DMS114 treated with DMSO at 0.1 percent for 48 hours (cell line): Measurements from ENCODE around the gene NOC4L.

Source experiments
- DNase-seq: peaks from one replicate; lab custom pipeline; 2025; ENCODE audit not compliant: unreplicated experiment; lab: John Stamatoyannopoulos, UW

The NOC4L gene

DNA sequence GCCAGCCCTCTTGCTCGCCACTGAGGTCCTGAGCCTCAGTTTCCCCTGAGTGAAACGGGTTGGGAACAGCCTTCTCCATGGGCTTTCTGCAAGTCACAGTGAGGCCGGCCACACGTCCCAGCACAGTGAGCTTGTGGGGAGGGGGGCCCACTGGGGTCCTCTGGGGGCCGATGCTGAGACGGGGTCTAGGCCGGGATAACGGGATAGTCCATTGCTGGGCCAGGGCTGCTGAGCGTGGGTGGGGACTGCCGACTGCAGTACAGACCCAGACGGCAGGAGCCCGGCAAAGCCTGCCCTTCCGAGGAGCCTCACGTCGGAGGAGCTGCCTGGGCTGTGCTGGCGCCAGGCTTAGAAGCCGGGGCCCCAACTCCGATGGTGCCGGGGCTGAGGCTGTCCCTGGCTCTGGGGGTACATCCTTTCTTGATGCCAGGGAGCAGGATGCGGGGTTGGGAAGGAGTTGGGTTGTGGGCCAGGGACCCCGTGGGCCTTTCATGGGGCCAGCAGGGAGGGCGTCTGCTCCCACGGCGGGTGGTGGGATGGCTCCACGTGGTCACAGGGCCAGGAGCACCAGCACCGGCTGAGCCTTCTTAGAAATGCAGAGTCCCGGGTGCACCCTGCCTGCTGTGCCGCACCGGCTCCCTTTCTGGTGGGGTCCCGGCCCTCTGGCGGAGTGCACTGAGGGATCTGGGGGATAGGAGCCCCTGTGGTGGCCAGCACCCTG lies 24.2 kb downstream of the NOC4L start:
- DNase-seq, result no peak

DNA sequence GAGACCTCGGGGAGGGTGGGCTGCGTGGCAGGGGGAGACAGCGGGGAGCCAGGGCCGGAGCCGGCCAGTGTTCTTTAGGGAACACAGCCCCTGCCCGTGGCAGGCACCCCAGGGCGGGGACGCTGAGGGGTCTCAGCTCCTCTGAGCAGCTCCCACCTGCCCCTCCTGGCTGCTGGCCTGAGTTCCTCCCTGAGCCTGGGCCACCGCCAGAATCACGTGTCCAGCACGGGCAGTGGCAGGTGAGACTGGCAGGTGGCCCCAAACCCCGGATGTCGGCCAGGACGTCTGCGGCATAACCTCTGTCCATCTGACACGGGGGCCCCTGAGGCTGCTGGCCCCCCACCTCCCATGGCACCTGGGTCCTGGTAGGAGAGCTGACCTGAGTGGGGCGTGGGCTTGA lies 25.1 kb downstream of the NOC4L start:
- DNase-seq, result no peak

DNA sequence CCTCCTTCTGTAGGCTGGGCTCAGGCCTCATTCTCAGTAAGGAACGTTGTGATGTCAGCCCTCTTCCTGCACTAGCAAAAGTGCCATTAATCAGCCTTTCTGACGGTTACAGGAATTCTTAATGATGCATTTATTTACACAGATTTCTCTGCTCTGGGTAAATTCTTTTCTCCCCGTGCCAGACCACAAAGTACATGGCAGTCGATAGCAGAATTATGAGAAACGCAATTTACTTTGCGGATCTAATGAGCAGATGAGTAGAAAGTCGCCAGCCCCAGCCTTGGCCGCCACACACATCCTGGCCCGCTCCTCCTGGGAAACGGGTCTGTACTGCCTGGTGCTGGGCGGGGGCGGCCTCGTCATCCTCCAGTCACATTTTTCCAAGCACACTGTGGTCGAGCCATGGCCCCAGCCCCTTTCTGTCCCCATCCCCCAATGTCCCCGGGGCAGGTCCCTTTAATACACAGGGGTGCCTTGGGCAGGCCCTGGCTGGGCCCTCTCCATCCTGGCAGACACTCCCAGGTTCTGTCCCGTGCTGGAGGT lies 25.9 kb downstream of the NOC4L start:
- no peak for DNase-seq

DNA sequence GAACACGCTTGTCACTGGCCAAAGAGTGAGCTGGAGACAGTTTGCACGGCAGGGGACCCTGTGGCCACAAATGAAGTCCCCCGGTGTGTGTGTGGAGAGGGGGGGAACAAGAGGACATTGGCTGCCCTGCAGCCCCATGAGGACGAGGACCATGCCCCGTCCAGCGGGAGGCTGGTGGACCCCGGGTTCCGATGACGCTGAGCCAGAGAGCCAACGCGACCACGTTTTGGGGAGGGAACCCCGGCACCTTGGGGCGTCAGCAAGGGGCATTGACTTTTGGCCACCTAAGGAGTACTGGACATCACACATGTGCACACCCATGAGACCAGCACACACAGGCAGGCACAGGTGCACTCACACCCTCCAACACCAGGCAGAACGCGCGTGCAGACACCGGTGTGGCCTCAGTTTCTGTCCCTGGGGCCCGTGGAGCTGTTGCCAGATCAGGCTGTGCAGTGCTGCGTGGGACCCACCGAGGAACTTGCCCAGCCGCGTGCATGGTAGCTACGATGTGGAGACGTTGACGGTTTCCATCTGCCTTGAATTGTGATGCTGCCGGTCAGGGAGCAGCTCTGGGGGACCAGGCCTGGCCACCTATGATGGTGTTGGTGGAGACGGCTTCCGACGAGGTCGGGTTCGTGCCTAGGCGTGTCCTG lies 26.5 kb downstream of the NOC4L start:
- no peak for DNase-seq

DNA sequence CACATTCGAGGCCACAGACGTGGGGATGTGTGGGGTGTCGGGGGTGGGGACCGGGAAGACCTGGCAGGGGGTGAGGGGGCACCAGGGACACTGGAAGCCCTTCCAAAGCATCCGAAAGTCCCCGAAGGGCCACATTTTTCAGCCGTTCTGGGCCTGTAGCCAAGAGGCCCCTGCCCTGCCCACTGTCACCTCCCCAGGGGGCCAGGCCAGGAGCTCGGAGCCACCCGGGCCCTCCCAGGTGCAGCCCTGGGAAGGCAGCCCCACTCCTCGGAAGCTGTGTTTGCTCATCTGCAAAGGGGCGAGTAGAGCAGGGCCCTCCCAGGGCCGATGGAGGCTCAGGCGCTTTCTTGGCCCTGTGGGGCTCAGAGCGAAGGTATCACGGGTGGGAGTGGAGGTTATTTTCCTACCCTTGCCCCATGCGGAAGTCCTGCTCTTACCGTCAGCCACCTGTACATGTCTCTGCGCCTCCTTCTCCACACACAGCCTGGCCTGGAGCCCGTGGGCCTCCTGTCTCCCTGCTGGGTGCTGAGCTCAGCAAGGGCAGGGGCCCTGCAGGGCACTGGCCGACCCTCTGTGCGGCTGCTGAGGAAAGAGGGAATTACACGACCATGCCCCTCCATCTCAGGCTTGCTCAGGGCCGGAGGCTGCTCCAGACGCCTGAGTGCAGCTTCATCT lies 27.2 kb downstream of the NOC4L start:
- no peak for DNase-seq

DNA sequence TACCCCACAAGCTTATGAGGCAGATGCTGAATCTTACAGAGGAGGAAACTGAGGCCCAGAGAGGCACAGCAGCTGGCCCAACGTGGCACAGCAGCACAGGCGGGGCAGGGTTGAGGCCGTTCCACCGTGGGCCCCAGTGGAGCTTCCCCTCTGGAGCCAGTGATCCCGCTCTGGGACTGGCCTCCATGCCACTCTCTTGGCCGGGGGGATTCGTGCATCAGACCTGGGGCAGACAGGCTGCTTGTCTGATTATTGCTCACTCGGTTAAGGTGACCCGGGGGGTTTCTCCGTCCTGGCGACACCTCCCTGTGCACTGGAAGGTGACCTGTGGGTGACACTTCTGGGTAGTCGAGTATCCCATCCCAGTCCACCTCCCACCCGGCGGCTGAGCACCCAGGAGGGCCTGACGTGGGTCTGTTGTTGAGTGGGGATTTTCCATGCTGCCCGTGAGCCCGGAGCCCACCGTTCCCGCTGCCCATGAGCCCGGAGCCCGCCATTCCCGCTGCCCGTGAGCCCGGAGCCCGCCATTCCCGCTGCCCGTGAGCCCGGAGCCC lies 27.8 kb downstream of the NOC4L start:
- DNase-seq, result no peak

DNA sequence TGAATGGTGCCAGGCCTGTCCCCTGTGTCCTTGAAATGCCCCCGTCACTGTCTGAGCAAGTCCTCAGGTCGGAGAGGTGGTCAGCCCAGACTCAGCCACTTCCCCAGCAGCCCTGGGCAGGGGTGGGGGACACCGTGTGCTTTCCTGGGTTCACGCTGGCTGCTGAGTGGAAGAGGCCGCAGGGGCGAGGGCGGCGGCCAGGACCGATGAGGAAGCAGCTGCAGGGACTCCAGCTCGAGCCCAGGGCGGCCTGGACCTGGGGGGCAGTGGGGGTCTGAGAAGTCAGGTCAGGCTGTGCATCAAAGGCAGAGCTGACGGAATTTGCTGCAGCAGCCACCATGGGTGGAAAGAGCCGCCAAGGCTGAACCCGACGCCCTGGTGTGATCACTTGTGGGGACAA lies 28.4 kb downstream of the NOC4L start:
- no peak for DNase-seq

DNA sequence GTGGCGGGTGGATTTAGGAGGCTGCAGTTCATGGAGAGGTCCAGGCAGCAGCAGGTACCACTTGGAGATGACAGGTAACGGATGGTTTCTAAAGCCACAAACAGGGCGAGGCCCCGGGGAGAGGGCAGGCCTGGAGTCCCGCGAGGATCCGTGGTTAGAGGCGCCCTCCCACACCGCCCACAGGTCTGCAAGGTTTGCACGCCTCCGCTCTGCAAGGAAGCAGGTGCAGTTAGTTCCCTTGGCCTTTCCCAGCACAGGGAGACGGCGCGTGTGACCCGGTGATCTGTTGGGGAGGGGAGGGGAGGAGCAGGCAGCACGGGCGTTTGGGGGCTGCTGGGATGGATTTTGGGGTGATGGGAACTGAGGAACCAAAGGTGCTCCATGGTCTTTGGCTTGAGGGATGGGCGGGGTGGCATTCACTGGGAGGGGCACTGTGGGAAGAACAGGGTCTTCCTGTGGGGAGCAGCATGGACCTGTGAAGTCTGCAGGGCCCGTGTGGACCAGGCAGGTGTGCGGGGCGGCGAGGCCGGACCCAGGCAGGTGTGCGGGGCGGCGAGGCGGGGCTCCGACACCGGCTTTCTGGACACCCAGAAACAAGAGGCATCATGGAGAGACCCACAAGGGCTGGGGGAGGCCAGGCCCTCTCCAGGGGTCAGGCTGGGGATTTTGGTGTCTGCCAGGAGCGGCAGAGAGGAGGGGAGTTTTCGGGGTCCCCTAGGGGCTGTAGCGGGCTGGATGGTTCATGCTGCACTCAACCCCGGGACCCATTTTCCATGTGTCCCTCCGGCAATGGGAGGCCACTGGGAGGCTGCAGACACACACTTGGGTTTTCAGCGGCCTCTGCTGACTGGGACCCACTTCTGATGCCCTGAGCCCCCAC lies 29.1 kb downstream of the NOC4L start:
- DNase-seq, result no peak

DNA sequence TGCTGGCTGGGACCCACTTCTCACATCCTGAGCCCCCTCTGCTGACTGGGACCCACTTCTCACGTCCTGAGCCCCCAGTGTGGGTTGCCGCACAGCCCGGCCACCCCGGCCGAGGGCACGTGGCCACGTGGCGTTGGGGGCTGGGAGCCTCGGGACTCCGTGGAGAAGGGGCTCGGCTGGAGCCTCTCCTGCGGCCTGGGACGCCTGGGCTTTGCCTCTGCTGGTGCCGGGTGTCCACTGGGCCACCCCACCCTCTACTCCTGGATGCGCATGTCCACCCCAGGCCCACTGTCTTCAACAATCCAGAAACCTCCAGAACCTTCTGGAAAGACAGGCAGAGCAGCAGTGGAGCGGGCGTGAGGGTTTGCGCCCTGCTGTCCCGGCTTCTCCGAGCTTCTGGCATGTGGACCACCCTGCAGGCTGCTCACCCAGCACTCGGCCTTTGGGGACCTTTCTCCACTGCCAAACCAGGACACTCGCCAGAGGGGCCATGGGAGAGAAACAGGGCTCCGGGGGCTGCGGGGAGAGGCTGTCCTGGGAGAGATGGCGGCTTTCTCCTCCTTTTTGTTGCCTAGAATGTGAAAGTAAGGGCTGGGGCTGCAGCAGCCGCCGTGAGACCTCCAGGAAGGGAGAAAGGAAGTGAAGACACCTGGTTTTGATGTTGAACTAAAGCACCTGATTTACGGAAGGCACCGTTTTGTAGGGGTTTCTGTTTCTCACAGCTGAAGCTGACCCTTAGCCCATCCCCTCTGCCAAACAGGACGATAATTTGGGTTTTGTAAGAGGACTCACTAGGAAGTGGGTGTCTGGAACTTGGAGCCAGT lies 30.0 kb downstream of the NOC4L start:
- DNase-seq, result no peak

DNA sequence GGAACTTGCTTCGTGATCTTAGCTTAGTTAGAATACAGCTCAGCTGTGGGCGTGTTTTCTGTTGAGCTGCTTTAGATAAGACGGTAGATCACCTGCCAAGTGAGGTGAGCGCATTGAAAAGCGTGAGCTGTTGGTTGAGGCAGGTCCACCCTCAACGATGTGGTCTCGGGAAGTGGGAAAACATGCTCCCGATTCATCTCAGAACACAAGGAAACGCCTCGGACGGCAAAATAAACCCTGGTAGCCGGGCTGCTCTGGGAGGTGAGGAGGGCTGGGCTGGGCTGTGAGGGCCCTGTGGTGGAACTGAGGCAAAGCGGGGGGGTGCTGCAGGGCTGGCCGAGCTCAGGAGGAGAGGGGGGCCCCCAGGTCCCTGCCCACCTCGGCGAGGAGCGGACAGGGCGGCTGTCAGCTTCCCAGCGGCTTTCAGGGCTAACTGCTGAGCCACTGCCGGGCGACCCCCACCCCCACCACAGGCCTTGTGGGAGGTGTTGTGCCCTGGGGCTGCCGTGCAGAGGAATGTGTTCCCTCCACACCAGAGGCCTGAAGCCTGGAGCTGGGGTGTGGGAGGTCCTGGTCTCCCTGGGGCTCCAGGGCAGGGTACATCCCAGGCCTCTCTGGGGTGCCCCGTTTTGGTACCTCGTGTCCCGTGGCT lies 30.7 kb downstream of the NOC4L start:
- no peak for DNase-seq

DNA sequence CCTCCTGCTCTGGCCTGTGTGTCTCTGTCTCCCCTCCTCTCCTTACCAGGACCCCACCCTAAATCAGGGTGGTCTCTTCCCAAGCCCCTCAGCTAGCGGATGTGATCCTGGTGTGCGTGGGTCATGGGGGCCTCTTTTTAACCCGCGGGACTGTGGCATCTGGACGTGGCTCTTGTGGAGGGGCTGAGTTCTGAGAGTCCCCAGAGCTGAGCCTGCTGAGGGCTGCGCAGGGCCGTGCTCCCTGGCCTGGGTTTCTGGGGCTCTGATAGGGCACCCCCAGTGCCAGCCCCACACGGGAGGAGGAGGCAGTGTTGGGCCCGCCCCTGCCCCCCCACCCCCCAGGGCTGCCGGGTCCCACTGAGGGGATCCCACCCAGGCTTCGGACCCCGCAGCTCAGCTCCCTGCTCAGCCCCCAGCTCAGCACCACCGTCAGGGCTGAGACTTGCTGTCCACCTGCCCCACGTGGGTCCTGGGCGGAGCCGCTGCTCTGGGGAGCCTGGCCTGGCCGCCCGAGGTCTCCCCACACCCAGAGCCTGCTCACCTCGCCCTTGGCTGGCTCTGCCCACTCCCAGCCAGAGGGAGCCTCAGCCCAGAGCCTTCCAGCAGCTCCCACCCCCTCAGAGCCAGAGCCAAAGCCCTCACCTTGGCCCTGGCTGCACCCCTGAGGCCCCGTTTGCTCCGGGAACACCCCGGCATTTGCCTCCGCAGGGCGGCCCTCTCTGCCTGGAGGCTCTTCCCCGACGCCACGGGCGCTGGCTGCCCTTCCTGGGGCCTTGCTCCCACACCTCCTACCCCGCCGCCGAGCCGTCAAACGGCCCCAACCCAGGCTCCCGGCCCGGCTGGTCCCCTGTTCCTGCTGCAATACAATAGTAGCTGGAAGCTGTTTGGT lies 31.5 kb downstream of the NOC4L start:
- no peak for DNase-seq

DNA sequence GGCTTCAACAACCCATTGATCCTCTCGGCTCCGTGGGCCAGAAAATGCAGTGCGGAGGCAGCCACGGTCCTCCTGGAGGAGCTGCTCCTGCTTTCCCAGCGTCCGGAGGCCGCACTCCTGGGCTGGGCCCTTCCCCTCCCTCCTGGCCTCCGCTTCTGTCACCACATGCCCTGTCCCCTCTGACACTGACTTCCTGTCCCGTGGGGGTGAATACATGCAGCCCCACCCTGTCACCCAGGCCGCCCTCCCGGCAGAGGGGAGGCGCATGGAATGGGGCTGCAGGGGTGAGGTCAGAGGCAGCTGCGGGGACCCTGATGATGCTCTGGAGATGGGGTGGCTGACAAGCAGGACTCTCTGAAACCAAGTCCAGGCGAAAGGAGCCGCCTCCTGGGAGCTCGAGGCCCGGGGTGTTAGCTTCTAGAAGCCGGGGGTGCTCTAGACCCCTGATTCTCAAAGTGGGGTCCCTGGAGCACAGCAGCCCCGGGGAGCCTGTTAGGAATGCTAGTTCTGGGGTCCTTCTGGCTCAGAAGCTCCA lies 32.2 kb downstream of the NOC4L start:
- no peak for DNase-seq

DNA sequence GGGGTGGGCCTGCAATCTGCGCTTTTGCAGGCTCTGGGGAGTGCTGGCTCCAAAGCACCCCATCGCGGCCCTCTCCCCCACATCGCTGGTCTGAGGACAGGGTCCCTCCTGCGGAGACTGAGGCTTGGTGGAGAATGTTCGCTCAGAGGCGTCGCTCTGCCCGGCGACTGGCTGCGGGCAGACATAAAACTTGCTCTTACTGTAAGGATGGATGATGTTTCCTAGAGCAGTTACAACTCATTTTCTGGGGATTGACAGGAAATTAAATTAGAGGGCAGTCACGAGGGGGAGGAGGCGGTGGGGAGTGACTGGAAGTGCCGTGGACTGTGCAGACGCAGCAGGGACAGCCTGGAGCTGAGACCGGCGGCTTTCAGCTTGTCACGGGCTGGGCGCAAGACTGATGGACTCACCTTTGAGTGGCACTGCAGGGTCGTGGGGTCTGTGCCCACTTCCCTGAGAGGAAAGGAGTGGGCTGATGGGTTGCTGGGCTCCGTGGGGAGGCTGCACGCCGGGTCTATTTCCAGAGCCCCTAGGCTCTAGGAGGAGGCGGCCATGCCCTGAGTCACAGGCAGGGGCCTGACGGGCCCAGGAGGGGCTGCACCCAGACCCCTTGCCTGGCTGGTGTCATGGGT lies 32.8 kb downstream of the NOC4L start:
- no peak for DNase-seq

DNA sequence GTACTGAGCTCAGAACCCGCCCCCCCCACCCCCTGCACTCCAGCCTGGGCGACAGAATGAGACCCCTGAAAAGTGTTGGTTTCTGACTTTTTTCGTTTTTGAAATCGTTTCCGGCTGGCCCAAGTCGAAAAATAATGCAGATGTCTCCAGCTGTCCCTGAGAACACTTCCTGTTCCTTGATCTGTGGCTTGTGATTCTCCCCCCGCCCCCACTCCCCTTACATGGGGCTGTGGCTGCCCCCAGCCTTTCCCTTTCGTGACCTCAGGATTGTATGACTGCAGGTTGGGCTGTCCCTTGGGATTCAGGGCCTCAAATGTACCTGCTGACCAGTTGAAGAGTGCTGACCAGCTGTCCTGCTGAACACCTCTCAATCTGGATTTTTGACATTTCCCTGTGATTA lies 34.1 kb downstream of the NOC4L start:
- DNase-seq, result no peak

DNA sequence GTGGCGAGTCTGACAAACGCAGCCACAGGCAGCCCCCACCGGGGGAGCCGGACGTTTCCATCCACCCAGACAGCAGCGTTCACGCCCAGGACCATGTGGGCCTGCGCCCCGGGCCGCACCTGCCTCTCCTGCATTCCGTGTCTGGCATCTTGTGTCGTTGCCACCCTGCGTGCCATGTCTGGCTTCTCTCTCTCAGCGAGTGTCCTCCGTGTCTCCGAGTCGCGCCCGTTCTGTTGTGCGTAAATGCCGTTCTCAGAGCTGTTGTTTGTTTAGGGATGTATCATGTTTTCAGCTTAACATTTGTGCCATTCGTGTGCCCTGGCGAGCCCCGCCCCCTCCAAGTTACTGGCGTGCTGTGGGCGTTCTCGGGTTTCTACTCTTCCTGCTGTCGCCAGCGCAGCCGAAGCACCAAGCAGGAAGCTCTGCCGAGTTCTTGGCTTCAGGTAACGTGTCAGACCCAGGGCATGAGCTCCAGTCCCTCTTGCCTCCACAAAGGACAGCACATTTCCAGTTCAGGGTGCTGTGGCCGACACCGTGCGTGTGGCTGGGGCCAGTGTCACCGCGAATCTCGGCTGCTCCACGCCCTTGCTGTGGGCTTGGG lies 34.6 kb downstream of the NOC4L start:
- DNase-seq, result no peak

DNA sequence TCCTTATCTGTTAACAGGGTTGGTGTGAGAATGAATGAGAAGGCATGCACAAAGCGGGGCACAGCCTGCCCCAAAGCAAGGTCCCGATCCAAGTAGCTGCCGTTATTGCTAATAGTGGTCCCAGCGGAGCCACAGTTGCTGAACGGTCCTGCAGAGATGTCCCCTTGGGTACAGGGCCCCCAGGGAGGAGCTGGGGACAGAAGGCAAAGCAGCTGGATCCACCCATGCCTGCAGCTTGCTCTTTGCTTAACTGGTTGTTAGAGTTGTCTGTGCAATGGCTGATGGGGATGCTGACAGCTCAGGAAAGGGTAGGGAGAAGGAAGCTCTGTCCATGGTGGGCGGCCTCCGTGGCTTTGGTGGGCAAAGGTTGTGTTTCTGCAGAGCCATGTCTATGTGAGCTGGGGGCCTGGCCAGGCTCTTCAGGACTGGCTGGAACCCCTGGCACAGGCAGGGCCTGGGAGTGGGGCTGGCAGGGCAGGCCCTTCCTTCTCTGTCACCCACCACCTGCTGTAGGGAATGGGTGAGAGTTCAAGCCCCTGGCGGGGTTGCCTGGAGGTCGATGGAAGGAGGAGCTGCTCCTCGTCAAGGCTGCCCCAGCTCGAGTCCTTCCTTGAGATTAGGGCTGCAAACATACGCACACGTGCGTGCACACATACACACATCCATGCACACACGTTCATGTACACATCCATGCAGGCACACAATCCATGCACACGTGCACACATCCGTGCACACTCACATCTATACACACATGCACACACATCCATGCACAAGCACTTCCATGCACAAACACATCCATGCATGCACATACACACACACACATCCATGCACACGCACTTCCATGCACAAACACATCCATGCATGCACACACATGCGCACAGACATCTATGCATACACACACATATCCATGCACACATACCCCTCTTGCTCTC lies 35.4 kb downstream of the NOC4L start:
- DNase-seq, result no peak
